ENCODE measurements around the gene TMX4.

Gene TMX4

DNA sequence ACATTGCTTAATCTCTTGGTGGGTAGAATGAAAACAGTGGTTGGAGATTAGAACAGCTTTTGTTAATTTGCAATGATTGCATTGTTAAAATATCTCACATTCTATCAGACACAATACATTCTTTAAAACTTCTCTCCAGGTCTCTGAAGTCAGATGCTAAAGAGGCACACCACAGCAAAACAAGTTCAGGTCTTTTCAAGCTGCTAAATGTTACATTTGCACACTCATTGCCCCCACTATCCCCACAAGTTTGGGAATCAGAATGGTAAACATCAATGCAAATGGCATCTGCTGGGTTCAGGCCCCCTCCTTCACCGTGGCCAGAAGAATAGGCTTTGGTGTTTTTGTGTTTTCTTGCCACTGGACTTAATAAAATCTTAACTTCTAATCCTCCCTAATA is 69.2 kb downstream of the TMX4 start:
- DNase-seq = no peak
- H3K9me3 Mint-ChIP-seq = peaks cover 45% of the 10 kb centered on the region
- H3K4me3 Mint-ChIP-seq = no peak overlapping the region
- no peak overlapping the region for H3K27ac Mint-ChIP-seq
- no peaks in the 10 kb centered on the region for H3K36me3 Mint-ChIP-seq (ENCODE audit: low read depth)
- H3K4me1 Mint-ChIP-seq = no peaks in the 10 kb centered on the region
- TF ChIP-seq, protein P1, sequence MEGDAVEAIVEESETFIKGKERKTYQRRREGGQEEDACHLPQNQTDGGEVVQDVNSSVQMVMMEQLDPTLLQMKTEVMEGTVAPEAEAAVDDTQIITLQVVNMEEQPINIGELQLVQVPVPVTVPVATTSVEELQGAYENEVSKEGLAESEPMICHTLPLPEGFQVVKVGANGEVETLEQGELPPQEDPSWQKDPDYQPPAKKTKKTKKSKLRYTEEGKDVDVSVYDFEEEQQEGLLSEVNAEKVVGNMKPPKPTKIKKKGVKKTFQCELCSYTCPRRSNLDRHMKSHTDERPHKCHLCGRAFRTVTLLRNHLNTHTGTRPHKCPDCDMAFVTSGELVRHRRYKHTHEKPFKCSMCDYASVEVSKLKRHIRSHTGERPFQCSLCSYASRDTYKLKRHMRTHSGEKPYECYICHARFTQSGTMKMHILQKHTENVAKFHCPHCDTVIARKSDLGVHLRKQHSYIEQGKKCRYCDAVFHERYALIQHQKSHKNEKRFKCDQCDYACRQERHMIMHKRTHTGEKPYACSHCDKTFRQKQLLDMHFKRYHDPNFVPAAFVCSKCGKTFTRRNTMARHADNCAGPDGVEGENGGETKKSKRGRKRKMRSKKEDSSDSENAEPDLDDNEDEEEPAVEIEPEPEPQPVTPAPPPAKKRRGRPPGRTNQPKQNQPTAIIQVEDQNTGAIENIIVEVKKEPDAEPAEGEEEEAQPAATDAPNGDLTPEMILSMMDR (IDR thresholded peaks at IDR 0.05) = no peak
- H3K27me3 Mint-ChIP-seq (ENCODE audit: low read depth, poor library complexity) = peaks cover 3% of the 10 kb centered on the region

GRCh38 chr20:7943891-7944290 is 75.7 kb downstream of the TMX4 start:
- Mint-ChIP-seq H3K36me3 (ENCODE audit: low read depth) (peaks cover 4% of the 10 kb centered on the region), H3K27me3 (ENCODE audit: low read depth, poor library complexity) (no peaks in the 10 kb centered on the region), H3K4me1 (no peaks in the 10 kb centered on the region), H3K27ac (no peak overlapping the region), H3K9me3 (peaks cover 19% of the 10 kb centered on the region), H3K4me3 (no peak overlapping the region)
- TF ChIP-seq, protein P1 (IDR thresholded peaks at IDR 0.05) = no peak
- DNase-seq = no peak

GRCh38 chr20:7940341-7940740 is 79.2 kb downstream of the TMX4 start, which contains the start of gene HAO1:
TSS of gene HAO1 (minus strand) at chr20:7940458. CDS start at chr20:7940422, 36 bp downstream.
- peaks cover 4% of the 10 kb centered on the region for H3K36me3 Mint-ChIP-seq (ENCODE audit: low read depth)
- no peak within 1 kb of the TSS for H3K27ac Mint-ChIP-seq
- peaks cover 11% of the 10 kb centered on the region for H3K9me3 Mint-ChIP-seq
- DNase-seq = no peak
- peaks cover 8% of the 10 kb centered on the region for H3K4me1 Mint-ChIP-seq
- H3K27me3 Mint-ChIP-seq (ENCODE audit: low read depth, poor library complexity) = no peaks in the 10 kb centered on the region
- H3K4me3 Mint-ChIP-seq = no peak within 1 kb of the TSS
- TF ChIP-seq, protein P1 (IDR thresholded peaks at IDR 0.05) = no peak

- Mint-ChIP-seq H3K27me3 (ENCODE audit: low read depth, poor library complexity) (no peaks in the 10 kb centered on the region), H3K4me1 (peaks cover 8% of the 10 kb centered on the region), H3K9me3 (peaks cover 11% of the 10 kb centered on the region), H3K4me3 (no peak overlapping the region), H3K36me3 (ENCODE audit: low read depth) (peaks cover 4% of the 10 kb centered on the region), H3K27ac (no peak overlapping the region)
- TF ChIP-seq, protein P1 (IDR thresholded peaks at IDR 0.05) = no peak
- DNase-seq = no peak
Observed at GRCh38 chr20:7939663-7940062, 79.9 kb downstream of the TMX4 start.

- Mint-ChIP-seq H3K27ac (no peak overlapping the region), H3K9me3 (peaks cover 11% of the 10 kb centered on the region)
Observed at GRCh38 chr20:7938058-7938457, 81.5 kb downstream of the TMX4 start.

DNA sequence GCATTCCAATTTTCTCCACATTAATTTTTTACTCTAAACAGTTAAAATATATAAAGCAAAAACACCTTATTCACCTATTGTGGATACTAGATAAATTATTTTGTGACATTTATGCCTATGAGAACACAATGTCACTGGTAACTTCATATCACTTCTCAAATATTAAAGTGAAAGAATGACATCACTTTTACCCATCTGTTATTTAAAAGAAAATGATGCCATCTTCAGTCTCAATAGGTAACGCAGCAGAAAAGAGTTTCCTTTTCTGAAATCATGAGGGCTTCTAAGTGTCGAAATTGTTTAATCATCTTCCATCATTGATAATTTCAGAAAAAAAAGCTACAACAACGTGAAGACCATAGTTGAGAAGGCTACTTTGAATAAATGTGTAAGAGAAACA is 82.2 kb downstream of the TMX4 start:
- H3K9me3 Mint-ChIP-seq = peaks cover 7% of the 10 kb centered on the region
- TF ChIP-seq, protein P1 (IDR thresholded peaks at IDR 0.05) = no peak
- peaks cover 8% of the 10 kb centered on the region for H3K4me1 Mint-ChIP-seq
- peaks cover 4% of the 10 kb centered on the region for H3K36me3 Mint-ChIP-seq (ENCODE audit: low read depth)
- H3K4me3 Mint-ChIP-seq = no peak overlapping the region
- no peak overlapping the region for H3K27ac Mint-ChIP-seq
- DNase-seq = no peak
- H3K27me3 Mint-ChIP-seq (ENCODE audit: low read depth, poor library complexity) = no peaks in the 10 kb centered on the region

More at GRCh38 chr20:7938058-7938457, 81.5 kb downstream of the TMX4 start:
- TF ChIP-seq, protein P1 (IDR thresholded peaks at IDR 0.05) = no peak
- peaks cover 4% of the 10 kb centered on the region for H3K36me3 Mint-ChIP-seq (ENCODE audit: low read depth)
- no peak for DNase-seq
- no peak overlapping the region for H3K4me3 Mint-ChIP-seq
- H3K4me1 Mint-ChIP-seq = peaks cover 8% of the 10 kb centered on the region
- no peaks in the 10 kb centered on the region for H3K27me3 Mint-ChIP-seq (ENCODE audit: low read depth, poor library complexity)
